ENCODE data around the gene STRIP1. TPM values are rescaled to one million over a fixed set of nuclear protein-coding genes. Genes with fewer than 3 reads are reported as not detected.

Gene STRIP1
- total RNA-seq, 1 donor = 50.3 TPM

- no peak overlapping the region for H3K4me3 ChIP-seq (ENCODE audit: low read depth, low read length)
- no peak for DNase-seq (ENCODE audit: low read depth)
- TF ChIP-seq CTCF (IDR thresholded peaks at IDR 0.05; ENCODE audit: insufficient read depth, low read length) = no peak
Measured at GRCh38 chr1:110065841-110066240, 31.4 kb downstream of the STRIP1 start.

DNA sequence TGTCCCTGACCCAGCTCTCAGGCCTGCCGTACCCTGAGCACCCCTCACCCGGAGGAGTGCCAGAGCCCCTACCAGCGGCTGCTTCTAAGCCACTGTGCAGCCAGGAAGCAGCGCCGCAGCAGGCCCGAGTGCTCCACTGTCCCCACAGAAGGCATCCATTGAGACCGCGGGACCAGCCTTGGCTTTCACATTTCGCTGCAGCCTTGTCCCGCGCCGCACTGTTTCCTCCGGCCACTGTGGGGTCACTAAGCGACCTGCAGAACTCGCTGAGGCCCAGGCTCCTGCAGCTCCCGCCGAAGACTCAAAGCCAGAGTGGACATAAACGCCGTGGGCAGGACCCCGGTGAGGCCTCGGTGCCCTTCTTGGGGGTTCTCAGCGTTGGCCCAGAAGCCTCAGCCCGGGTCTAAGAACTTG, 33.1 kb downstream of the STRIP1 start:
- no peak overlapping the region for H3K4me3 ChIP-seq (ENCODE audit: low read depth, low read length)
- DNase-seq (ENCODE audit: low read depth) = no peak
- TF ChIP-seq CTCF (IDR thresholded peaks at IDR 0.05; ENCODE audit: insufficient read depth, low read length) = no peak

GRCh38 chr1:110067893-110068645, 33.6 kb downstream of the STRIP1 start:
- no peak overlapping the region for H3K4me3 ChIP-seq (ENCODE audit: low read depth, low read length)
- no peak for TF ChIP-seq CTCF (IDR thresholded peaks at IDR 0.05; ENCODE audit: insufficient read depth, low read length)
- DNase-seq (ENCODE audit: low read depth) = no peak

DNA sequence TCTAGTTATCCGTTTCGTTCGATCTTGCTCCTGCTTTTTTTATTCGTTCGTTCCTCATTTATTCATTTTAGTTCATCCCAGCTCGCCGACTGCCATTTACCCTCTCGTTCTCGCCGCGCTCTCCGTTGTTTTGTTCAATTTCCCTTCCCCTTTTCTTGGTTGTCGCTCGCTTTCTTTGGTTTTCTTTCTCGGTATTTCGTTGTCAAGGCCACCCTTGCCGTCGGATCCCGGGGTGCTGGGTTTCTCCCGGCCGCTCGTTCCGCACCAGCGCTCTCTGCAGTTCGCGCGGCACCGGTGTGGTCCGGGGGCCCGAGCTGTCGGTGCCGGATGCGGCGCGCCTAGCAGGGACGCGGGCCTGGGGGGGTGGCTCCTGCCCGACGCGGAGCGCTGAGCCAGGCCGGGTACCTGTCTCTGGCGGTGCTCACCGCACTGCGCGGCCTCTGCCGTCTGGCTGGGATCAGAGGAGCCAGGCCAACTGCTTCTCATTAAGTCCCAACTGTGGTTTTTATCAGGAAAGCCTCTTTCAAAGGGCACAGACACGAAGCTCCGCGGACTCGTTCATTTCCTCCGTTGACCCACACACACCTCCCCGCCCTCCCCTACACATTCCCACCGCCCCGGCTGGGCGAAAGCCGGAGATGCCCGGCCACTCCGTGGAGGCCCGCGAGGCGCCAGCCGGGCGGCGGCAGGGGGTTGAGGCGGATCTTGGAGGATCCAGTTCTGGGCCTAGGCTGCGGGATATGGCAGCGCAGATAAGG, 34.4 kb downstream of the STRIP1 start:
- no peak for TF ChIP-seq CTCF (IDR thresholded peaks at IDR 0.05; ENCODE audit: insufficient read depth, low read length)
- DNase-seq (ENCODE audit: low read depth) = peak; percentile 13
- no peak overlapping the region for H3K4me3 ChIP-seq (ENCODE audit: low read depth, low read length)

DNA sequence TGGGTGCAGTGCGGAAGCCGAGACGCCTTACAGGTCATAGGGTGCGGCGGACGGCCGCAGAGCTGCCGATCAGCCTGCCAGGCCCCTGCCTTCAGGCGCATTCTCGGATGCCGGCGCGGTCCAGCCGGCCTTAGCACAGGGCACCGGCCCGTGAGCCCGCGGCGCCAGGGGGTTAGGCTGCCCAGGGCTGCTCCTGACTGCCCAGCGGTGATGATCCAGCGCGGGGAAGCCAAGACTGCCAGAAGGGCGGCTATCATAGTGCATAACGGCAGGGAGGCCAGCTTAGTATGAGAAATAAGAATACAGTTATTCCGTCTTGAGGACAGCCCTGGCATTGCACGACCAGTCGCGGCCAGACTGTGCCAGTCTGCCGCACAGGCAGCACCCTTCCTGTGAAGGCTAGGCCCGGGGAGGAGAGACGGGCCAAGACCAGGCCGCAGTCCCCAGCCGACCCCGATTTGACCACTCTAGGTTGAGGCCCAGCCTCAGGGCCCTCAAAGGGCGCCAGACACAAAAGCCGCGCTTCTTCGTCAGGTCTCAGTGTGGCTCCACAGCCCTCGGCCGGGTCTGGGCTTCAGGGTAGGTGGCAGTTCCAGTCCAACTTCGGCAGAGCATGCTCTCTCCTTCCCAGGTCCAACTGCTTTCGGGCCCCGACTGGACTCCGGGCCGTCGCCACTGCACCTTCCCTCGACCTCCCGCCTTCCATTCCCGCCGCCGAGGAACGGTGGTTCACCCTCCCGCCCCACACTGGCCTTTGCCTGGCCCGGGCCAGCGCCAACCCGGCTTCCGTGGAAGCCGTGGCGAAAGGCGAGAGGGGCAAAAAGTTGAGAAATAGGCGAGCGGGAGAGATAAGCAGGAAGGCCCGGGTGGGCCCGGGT, 35.2 kb downstream of the STRIP1 start:
- no peak overlapping the region for H3K4me3 ChIP-seq (ENCODE audit: low read depth, low read length)
- no peak for TF ChIP-seq CTCF (IDR thresholded peaks at IDR 0.05; ENCODE audit: insufficient read depth, low read length)
- DNase-seq (ENCODE audit: low read depth) = no peak

DNA sequence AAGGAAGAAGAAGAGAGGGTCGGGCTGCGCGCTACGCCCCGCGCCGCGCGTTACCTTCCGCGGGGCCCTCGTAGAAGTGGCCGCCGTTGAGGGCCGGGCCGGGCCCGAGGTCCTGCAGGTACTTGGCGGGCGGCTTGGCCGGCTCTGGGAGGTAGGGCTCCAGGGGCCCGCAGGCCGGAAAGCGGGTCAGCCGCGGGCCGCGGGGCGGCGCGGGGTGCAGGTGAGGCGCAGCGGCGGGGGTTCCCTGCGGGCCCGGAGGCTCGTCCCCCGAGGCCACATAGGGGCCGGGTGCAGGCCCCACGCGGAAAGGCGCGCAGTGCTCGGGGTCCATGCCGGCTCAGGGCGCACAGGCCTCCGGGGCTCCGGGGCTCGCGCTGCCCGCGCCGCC, 35.9 kb downstream of the STRIP1 start:
- no peak overlapping the region for H3K4me3 ChIP-seq (ENCODE audit: low read depth, low read length)
- no peak for TF ChIP-seq CTCF (IDR thresholded peaks at IDR 0.05; ENCODE audit: insufficient read depth, low read length)
- DNase-seq (ENCODE audit: low read depth) = no peak

All from fibroblast of the aortic adventitia (primary cell).